GOT3 (cell line): ENCODE results near the gene OXGR1.
"Not testable (repeated sequence)": the region's sequence is repeated elsewhere in the genome, so short reads cannot be mapped to it uniquely, and the experiment has no call there.

Experiments
- DNase-seq: peaks from one replicate; lab custom pipeline; 2025; ENCODE audit warnings: mixed read lengths; lab: John Stamatoyannopoulos, UW

OXGR1 gene

DNA sequence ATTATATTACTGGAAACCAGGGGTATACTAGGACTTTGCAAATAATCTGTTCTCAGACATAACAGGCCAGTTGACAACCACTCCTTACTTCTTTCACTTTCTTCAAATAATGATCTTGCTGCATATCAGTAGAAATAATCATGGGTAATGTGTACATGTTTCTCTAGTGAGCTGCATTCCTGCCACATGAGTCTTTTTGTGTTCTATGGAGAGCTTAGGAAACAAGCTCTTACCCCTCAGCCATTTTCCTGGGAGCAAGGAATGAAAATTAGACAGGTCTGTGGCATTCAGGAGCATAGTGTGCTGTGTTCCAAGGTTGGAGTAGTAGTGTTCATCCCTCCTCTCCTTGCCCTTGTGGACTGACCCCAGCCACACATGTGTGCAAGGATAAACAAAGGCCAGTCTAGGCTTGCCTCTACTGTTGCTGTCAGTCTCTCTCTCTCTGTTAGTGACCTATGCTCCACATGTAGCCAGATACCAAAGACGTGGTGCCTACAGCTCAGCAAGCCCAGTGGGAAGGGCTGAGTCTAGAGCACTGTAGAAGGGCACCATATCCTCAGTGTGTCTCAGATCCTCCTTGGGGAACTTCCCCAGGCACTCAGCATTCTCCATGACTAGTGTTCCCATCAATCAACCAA, 11.5 kb upstream of the OXGR1 start:
- no peak for DNase-seq

DNA sequence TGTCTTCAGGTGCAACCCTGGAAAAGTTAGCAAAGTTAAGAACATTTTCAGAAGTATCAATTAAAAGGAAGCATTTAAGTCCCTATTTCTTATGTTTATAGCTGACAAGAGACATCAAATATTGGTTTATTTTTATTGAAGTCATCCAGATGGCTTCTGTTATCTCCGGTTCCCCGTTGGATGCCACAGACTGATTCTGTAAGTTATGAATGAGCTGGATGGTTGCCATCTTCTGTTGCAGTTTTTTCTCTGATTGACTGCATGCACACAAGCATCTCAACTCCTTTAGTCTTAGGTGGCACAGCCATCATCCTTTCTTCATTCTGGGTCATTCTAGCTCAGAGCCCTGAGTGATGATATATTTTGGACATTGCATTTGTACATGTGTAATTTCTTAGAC, 10.6 kb upstream of the OXGR1 start:
- no peak for DNase-seq

DNA sequence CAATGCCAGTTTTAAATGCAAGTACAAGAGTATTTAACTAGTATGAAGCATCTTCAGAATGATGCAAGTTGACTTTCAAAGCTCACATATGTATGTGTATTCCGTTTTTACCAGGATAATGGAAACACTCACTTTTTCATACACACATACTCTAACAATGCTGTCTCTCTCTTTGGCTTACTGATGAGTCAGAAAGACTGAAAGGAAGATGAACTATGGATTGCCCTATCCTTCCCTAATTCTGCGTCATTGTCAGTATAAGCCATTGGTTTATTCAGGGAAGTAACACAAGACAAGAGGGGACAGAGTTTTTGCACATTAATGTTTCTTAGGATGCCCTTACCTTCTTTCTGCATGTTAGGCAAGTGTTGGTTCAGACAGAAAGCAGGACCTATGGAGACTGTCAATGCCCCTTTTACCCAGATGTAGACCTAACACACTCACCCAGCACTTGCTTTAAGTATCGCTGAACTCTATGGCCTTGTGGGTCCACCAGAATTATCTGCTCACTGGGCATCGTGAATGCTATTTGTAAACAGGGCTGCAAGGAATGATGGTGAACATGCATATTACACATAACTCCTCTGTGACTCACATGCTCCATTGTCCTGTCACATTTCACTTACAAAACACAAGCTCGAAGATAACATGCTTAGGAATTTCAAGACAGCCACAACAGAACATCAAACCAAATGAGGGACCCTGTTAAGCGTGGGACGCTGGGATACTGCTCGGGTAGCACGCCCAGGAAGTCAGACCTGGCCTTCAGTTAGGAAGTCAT, 10.0 kb upstream of the OXGR1 start:
- no peak for DNase-seq

- DNase-seq, result no peak
Observed at GRCh38 chr13:97003071-97003470, 8.8 kb upstream of the OXGR1 start.

- DNase-seq, result no peak
Observed at GRCh38 chr13:97002581-97002980, 8.3 kb upstream of the OXGR1 start.

- DNase-seq, result no peak
Observed at GRCh38 chr13:97001636-97002035, 7.4 kb upstream of the OXGR1 start.

DNA sequence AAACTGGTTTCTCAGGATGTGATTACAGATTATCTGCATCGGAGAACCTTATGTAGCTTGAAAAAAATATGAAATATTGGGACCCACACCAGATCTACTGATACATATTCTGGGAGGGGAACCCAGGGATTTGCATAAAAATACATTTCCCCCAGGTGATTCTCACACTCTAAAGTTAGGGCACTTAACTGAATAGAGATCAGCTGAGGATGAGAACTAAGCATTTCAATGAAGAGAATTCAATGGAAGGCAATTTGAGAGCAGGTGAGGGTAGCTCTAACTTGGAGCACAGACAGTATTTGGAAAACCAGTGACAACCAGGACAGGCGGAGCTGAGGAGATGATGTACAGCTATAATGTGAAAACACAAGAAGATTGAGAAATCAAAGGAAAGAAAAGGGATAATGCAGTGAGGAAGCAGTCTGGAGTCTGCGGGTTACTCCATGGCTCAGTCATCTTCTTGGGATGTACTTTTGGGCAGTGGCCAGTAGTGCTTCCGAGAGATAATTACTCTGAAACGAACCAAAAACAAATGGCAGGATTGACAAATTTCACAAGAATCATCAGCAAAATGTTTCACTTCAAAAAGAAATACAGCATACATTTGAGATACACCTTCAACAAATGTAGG, 6.1 kb upstream of the OXGR1 start:
- DNase-seq, result no peak

DNA sequence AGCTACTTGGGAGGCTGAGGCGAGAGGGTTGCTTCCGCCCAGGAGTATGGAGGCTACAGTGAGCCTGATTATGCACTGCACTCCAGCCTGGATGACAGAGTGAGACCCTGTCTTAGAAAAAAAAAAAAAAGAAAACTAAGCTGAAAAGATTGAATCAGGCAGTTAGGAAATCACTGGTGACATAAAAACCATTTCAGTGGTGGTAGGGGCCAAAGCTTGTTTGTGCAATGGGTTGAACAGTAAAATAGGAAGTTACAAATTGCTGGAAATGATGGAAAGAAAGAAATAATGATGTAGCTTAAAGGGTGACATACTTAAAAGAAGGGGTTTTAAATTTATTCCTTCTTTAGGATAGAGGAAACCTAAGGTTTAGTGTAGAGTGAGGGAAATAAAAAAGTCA, 4.8 kb upstream of the OXGR1 start:
- DNase-seq, result no peak

- DNase-seq, result no peak
Observed at GRCh38 chr13:96998051-96998450, 3.8 kb upstream of the OXGR1 start.

- no peak for DNase-seq
Observed at GRCh38 chr13:96996886-96997285, 2.6 kb upstream of the OXGR1 start.

- DNase-seq, result no peak
Observed at GRCh38 chr13:96996107-96996506, 1.8 kb upstream of the OXGR1 start.

GRCh38 chr13:96994858-96995243, 575 bp upstream of the OXGR1 start:
- no peak for DNase-seq

- DNase-seq, result no peak
Observed at GRCh38 chr13:96993634-96994016, 651 bp downstream of the OXGR1 start.

DNA sequence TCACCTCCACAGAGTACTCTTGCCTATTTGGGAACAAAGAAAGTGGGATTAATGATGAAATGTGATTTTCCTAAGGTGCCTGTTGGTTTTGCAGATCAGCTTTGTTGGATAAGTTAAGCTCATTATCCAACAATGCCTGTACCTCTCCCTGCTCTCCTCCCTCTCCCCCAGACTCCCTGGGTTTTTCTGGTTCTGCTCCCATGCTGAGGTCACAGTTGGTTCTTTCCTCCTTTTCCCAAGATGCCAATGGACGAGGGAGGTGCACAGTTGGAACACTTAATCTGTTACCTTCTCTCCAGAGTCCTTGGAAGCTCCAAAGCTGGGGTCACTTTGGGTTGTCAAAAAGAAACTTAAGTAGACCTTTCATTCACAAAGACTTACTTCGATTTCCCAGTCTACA, 1.6 kb downstream of the OXGR1 start:
- DNase-seq, result no peak

GRCh38 chr13:96991072-96991471, 3.2 kb downstream of the OXGR1 start:
- no peak for DNase-seq

- no peak for DNase-seq
Observed at GRCh38 chr13:96988441-96988840, 5.8 kb downstream of the OXGR1 start.

GRCh38 chr13:96984051-96984508, 10.2 kb downstream of the OXGR1 start:
- no peak for DNase-seq

GRCh38 chr13:96982672-96983071, 11.6 kb downstream of the OXGR1 start:
- DNase-seq, result no peak

- DNase-seq, result not testable (repeated sequence)
Observed at GRCh38 chr13:96979861-96980260, 14.4 kb downstream of the OXGR1 start.

DNA sequence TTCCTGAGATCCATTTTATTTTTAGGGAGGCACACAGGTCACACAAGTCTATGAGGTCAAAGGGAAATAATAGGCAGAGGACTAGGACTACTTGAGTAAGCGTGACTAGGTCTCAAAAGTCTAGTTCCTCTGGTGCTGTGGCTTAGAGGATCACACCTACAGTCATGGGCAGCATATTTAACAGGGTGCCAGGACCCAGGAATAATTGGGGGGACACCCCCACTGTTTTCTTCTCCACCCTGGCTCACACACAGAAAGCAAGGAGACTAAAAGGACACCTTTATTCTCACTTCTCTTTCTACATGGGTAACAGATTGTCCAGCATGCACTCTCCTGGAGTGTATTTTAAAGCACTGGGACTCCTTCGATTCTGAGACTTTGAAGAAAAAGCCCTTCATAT, 26.2 kb downstream of the OXGR1 start:
- no peak for DNase-seq

DNA sequence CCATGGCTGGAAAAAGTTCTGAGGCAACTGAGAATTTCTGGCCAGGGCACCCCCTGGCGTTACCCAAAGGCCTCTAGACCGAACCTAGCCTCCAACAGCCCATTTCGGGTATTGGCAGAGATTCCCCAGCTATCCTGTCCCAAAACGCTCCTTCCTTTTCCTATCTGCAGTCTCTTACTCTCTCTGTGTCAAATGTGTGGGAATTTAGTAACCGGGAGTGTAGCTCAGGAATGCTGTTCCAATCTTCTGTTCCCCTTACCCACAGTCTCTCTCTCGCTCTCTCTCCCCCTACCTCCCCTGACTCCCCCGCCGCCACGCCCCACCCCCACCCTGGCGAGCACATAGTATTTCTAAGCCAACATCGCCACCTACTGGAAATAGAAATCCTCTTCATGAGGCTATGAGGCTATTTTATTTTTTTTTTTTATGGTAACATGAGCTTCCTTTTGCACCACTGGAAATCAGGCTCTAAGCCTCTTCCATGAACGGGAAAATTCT, 27.0 kb downstream of the OXGR1 start:
- no peak for DNase-seq

DNA sequence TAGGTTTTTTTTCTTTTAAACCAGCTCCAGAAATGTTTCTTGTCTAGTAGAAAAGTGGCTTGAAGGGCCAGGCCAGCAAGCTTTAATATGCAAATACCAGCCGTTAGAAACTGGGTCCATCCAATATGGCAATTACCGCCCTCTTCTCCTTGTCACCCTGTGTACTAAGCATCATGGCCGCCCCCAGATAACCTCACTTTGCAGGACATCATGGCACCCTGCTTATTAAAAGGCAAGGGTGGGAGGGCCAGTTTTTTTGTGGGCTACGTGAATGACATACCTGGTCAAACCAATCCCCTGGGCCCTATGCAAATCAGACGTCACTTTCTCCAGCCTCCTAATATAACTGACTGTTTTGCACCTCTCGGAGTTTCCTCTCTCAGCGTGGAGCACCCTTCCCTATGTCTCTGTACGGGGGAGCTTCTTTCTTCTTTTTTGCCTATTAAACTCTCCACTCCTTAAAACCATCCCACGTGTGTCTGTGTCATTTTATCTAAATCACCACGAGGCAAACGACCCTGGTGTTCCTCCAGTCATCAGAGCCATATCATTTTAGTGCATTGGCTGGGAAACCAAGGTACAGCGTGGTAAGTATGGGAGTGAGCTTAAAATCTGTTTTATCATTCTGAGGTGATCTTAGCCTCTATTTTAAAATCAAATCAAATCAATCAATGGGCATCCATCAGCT, 27.7 kb downstream of the OXGR1 start:
- DNase-seq, result no peak
